ENCODE results near the gene KLHL11.

- no peak for TF ChIP-seq GATA2 (CRISPR knock-in tag; IDR thresholded peaks at IDR 0.05)
- no peak for TF ChIP-seq REST (IDR thresholded peaks at IDR 0.05; ENCODE audit: low read depth, low read length)
- no peak for TF ChIP-seq CTCF (IDR thresholded peaks at IDR 0.05)
- no peak for TF ChIP-seq RCOR1 (IDR thresholded peaks at IDR 0.05; ENCODE audit: low read length)
- no peak for TF ChIP-seq EP300 (IDR thresholded peaks at IDR 0.05; ENCODE audit: borderline replicate concordance in 1 of 2, low read depth in 1 of 2, low read length in 1 of 2)
- TF ChIP-seq IRF3 (IDR thresholded peaks at IDR 0.05; ENCODE audit: low read depth, low read length): no peak
- no peak for TF ChIP-seq EZH2phosphoT487 (IDR thresholded peaks at IDR 0.05; ENCODE audit: borderline replicate concordance, low read depth)
- no peak for TF ChIP-seq POLR2AphosphoS5 (IDR thresholded peaks at IDR 0.05; ENCODE audit: low read depth, low read length)
- TF ChIP-seq GABPA (IDR thresholded peaks at IDR 0.05; ENCODE audit: low read depth): no peak
- no peak for TF ChIP-seq USF2 (IDR thresholded peaks at IDR 0.05; ENCODE audit: borderline replicate concordance, low read depth, low read length)
- no peak for TF ChIP-seq TAF1 (IDR thresholded peaks at IDR 0.05; ENCODE audit: borderline replicate concordance, low read depth, low read length)
- TF ChIP-seq MAX (IDR thresholded peaks at IDR 0.05; ENCODE audit: low read depth): no peak
- TF ChIP-seq YY1 (IDR thresholded peaks at IDR 0.05; ENCODE audit: low read depth): no peak
These were observed 2.0 kb downstream of the KLHL11 start for GRCh38 chr17:41863074-41863848.
